BLaER1 treated with 17β-estradiol and CSF1 and Interleukin-3, amounts not matched to agents 10 nM and 100 nM (cell line): ENCODE measurements around the gene FPR1.
"Not testable (repeated sequence)": the region's sequence is repeated elsewhere in the genome, so short reads cannot be mapped to it uniquely, and the experiment has no call there.

Source experiments
- H3K27ac ChIP-seq, 11 experiments: shearing (Covaris generic); formaldehyde crosslinking; 2 replicates each; pipeline ENCODE4 v1.8.1; 2022
- H3K27me3 ChIP-seq, 11 experiments: shearing (Covaris generic); formaldehyde crosslinking; 2 replicates each; pipeline ENCODE4 v1.8.1; 2022
- H3K36me3 ChIP-seq, 11 experiments: shearing (Covaris generic); formaldehyde crosslinking; 2 replicates each; pipeline ENCODE4 v1.8.1; 2022
- H3K4me1 ChIP-seq, 10 experiments: shearing (Covaris generic); formaldehyde crosslinking; 2 replicates each; pipeline ENCODE4 v1.8.1; 2022
- H3K4me2 ChIP-seq, 11 experiments: shearing (Covaris generic); formaldehyde crosslinking; 2 replicates each; pipeline ENCODE4 v1.8.1; 2022
- H3K4me3 ChIP-seq, 10 experiments: shearing (Covaris generic); formaldehyde crosslinking; 2 replicates each; pipeline ENCODE4 v1.8.1; 2022
- H3K9ac ChIP-seq, 11 experiments: shearing (Covaris generic); formaldehyde crosslinking; 2 replicates each; pipeline ENCODE4 v1.8.1; 2022
- H3K9me3 ChIP-seq, 11 experiments: shearing (Covaris generic); formaldehyde crosslinking; replicated peaks in 1 of 11; 2 replicates each; pipeline ENCODE4 v1.8.1; 2022
- H4K20me1 ChIP-seq, 11 experiments: shearing (Covaris generic); formaldehyde crosslinking; 2 replicates each; pipeline ENCODE4 v1.8.1; 2022
- Cebpa-rat ChIP-seq, 11 experiments: shearing (Covaris generic); IDR thresholded peaks; 2 replicates each; pipeline ENCODE4 v1.8.1; 2022

The FPR1 gene

GRCh38 chr19:51739466-51740213 is 12.0 kb downstream of the FPR1 start:
- Histone ChIP-seq H3K4me2 (peak overlapping the region in 8 of 11 experiments; percentile 3 to 92 (median 56); a peak in 13 of 22 replicates), H3K4me1 (peaks cover 21 to 100% (median 68%) of the 10 kb centered on the region in 10 experiments), H3K9me3 (peaks cover 0 to 30% (median 0%) of the 10 kb centered on the region in 11 experiments; a peak in 7 of 22 replicates), H4K20me1 (peaks cover 0 to 9% (median 0%) of the 10 kb centered on the region in 11 experiments; a peak in 2 of 22 replicates), H3K9ac (no peak overlapping the region), H3K27ac (peak overlapping the region in 5 of 11 experiments; percentile 23 to 53 (median 27); a peak in 4 of 22 replicates), H3K27me3 (no peaks in the 10 kb centered on the region), H3K36me3 (peaks cover 0 to 12% (median 0%) of the 10 kb centered on the region in 11 experiments; a peak in 4 of 22 replicates), H3K4me3 (no peak overlapping the region)
- no peak for TF ChIP-seq Cebpa-rat (IDR thresholded peaks at IDR 0.05)

- H3K27ac ChIP-seq, result peak overlapping the region in 6 of 11 experiments; percentile 23 to 78 (median 34); a peak in 6 of 22 replicates
- H3K9me3 ChIP-seq, result peaks cover 0 to 40% (median 0%) of the 10 kb centered on the region in 11 experiments; a peak in 7 of 22 replicates
- H3K27me3 ChIP-seq, result not testable (repeated sequence)
These were observed 13.2 kb downstream of the FPR1 start for GRCh38 chr19:51738523-51738922.

DNA sequence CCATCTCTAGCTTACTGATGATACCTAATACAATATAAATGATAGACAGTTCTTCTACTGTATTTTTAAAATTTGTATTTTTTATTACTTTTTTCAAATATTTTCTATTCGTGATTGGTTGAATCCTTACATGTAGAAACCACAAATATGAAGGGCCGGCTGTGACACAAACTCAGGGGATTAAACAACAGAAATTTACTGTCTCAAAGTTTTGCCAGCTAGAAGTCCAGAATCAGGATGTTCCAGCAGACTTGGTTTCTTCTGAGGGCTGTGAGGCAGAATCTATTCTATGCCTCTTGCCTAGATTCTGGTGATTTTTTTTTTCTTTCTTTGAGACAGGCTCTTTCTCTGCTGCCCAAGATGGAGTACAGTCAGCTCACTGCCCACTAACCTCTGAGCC is 13.8 kb downstream of the FPR1 start:
- Histone ChIP-seq H3K4me2 (peak overlapping the region in 6 of 11 experiments; percentile 28 to 92 (median 72); a peak in 11 of 22 replicates), H3K4me1 (peaks cover 18 to 91% (median 66%) of the 10 kb centered on the region in 10 experiments), H3K36me3 (no peaks in the 10 kb centered on the region), H3K27ac (peak overlapping the region in 9 of 11 experiments; percentile 5 to 78 (median 33); a peak in 9 of 22 replicates), H3K9ac (peak overlapping the region in 1 of 11 experiments; percentile 19; a peak in 1 of 22 replicates), H3K4me3 (no peak overlapping the region), H3K27me3 (no peaks in the 10 kb centered on the region), H3K9me3 (peaks cover 0 to 46% (median 0%) of the 10 kb centered on the region in 11 experiments; a peak in 7 of 22 replicates), H4K20me1 (no peaks in the 10 kb centered on the region; a peak in 1 of 22 replicates)
- TF ChIP-seq Cebpa-rat (IDR thresholded peaks at IDR 0.05), result no peak

More at GRCh38 chr19:51738523-51738922, 13.2 kb downstream of the FPR1 start:
- H3K36me3 ChIP-seq, H3K4me3 ChIP-seq, H3K9ac ChIP-seq, H4K20me1 ChIP-seq: not testable (repeated sequence)
- H3K4me1 ChIP-seq, result peaks cover 21 to 97% (median 72%) of the 10 kb centered on the region in 10 experiments
- peak overlapping the region in 6 of 11 experiments; percentile 28 to 92 (median 67); a peak in 11 of 22 replicates for H3K4me2 ChIP-seq

GRCh38 chr19:51737389-51737788 is 14.3 kb downstream of the FPR1 start:
- H3K4me2 ChIP-seq, result peak overlapping the region in 7 of 11 experiments; percentile 79 to 92 (median 86); a peak in 10 of 22 replicates
- peak overlapping the region in 10 of 11 experiments; percentile 51 to 88 (median 68); a peak in 16 of 22 replicates for H3K27ac ChIP-seq
- H4K20me1 ChIP-seq, result no peaks in the 10 kb centered on the region
- peaks cover 15 to 86% (median 62%) of the 10 kb centered on the region in 10 experiments for H3K4me1 ChIP-seq
- TF ChIP-seq Cebpa-rat (IDR thresholded peaks at IDR 0.05), result no peak
- no peaks in the 10 kb centered on the region for H3K27me3 ChIP-seq
- no peak overlapping the region; a peak in 1 of 22 replicates for H3K9ac ChIP-seq
- H3K9me3 ChIP-seq, result peaks cover 0 to 51% (median 1%) of the 10 kb centered on the region in 11 experiments; a peak in 9 of 22 replicates
- no peaks in the 10 kb centered on the region for H3K36me3 ChIP-seq
- H3K4me3 ChIP-seq, result no peak overlapping the region

DNA sequence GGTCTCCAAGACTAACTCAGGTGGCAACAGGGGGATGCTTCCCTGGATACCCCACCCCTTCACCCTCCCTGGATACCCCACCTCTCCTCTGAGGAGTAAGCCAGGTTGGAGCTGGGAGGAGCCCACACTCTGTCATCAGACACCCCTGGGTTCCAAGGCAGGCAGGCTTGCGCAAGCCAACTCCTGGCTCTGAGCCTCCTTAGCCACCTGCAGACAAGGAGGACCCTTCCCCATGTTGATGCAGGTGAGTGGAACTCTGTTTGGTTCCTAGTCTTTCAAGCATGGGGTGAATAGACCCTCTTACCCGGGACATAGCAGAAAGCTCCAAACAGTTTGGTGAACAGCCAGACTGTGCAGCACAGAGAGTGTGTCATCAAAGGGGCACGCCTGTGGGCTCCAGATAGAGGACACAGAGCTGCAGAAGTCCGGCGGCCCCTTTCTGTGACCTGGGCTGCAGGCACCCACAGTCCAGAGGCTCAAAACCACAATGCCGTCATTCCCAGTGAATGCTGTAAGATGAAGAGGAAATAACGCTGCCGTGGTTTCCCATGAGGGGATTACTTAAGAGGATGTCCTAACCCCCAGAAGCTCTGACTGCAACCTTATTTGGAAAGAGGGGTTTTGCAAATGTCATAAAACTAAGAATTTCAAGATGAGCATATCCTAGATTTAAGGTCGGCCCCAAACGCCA is 15.8 kb downstream of the FPR1 start:
- H3K4me3 ChIP-seq, result peak overlapping the region in 3 of 10 experiments; percentile 12 to 46 (median 23); a peak in 4 of 20 replicates
- H3K27ac ChIP-seq, result peak overlapping the region; percentile 58 to 88 (median 73)
- peak; percentile 64 to 95 (median 80); a peak in 21 of 22 replicates for TF ChIP-seq Cebpa-rat (IDR thresholded peaks at IDR 0.05)
- no peaks in the 10 kb centered on the region for H4K20me1 ChIP-seq
- H3K36me3 ChIP-seq, result no peaks in the 10 kb centered on the region
- H3K9me3 ChIP-seq, result peaks cover 9 to 66% (median 14%) of the 10 kb centered on the region in 11 experiments
- peaks cover 15 to 72% (median 59%) of the 10 kb centered on the region in 10 experiments for H3K4me1 ChIP-seq
- peak overlapping the region; percentile 56 to 92 (median 85) for H3K4me2 ChIP-seq
- peak overlapping the region; percentile 25 to 80 (median 52); a peak in 15 of 22 replicates for H3K9ac ChIP-seq
- no peaks in the 10 kb centered on the region for H3K27me3 ChIP-seq

DNA sequence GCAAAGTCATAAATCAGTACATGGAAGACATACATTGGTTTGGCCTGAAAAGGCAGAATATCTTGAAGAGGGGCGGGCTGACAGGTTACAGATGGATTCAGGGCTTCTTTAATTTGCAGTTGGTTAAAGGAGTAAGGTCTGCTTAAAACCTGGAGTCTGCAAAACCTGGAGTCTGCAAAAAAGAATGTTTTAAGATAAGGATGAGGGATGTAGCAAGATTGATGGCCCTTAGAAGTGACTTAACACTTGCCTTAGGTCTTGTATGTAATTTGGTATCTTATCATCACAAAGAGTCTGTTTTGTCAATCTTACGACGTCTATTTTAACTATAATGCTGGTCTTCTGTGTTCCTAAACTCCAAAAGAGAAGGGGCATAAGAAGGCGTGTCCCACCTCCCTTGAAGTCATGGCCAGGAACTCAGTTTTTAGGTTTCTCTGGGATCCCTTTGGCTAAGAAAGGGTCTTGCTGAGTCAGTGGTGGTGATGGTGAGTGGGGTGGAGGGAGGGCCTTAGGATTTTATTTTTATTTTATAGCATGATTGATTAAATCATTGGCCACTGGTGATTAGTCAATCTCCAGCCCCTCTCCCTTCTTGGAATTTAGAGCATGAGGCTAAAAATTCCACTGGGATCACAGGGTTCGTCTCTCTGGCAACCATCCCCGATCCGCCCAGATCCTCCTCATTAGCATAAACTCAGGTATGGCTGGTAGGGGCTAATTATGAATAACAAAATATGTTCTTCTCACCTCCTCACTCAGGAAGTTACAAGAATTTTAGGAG is 17.7 kb downstream of the FPR1 start:
- Histone ChIP-seq H4K20me1 (no peaks in the 10 kb centered on the region), H3K9ac (no peak overlapping the region), H3K4me2 (peak overlapping the region in 5 of 11 experiments; percentile 83 to 92 (median 86); a peak in 6 of 22 replicates), H3K27me3 (no peaks in the 10 kb centered on the region), H3K27ac (peak overlapping the region in 4 of 11 experiments; percentile 59 to 80 (median 76); a peak in 7 of 22 replicates), H3K9me3 (peaks cover 19 to 82% (median 25%) of the 10 kb centered on the region in 11 experiments), H3K4me3 (no peak overlapping the region), H3K4me1 (peaks cover 15 to 52% (median 46%) of the 10 kb centered on the region in 10 experiments), H3K36me3 (no peaks in the 10 kb centered on the region)
- no peak for TF ChIP-seq Cebpa-rat (IDR thresholded peaks at IDR 0.05)

DNA sequence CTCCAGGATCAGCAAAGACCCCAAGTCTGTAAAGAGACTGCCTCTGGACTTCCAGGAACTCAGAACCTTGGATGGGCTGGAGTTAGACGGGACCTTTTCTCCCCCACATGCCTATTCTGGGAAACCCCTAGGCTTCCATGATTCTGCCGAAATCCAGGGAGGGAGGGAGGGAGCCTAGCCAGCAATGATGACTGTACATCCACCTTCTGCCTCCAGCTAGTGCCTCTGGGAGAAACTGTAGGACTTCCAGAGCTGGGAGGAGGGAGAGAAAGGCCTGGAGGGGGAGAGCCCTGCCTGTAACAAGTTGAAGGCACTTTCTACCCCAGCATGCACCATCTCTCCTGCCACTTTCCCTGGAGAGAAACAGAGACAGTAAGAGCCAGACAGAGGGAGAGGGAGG is 21.9 kb downstream of the FPR1 start:
- Histone ChIP-seq H3K4me3 (no peak overlapping the region), H3K27ac (no peak overlapping the region), H4K20me1 (no peaks in the 10 kb centered on the region), H3K4me1 (peaks cover 37 to 53% (median 44%) of the 10 kb centered on the region in 10 experiments), H3K4me2 (no peak overlapping the region), H3K27me3 (peaks cover 0 to 7% (median 0%) of the 10 kb centered on the region in 11 experiments; a peak in 2 of 22 replicates), H3K36me3 (no peaks in the 10 kb centered on the region), H3K9me3 (peaks cover 19 to 53% (median 25%) of the 10 kb centered on the region in 11 experiments), H3K9ac (no peak overlapping the region)
- TF ChIP-seq Cebpa-rat (IDR thresholded peaks at IDR 0.05), result no peak

- H3K36me3 ChIP-seq, result no peaks in the 10 kb centered on the region
- H3K9me3 ChIP-seq, result peaks cover 19 to 34% (median 24%) of the 10 kb centered on the region in 11 experiments
- peaks cover 40 to 64% (median 59%) of the 10 kb centered on the region in 10 experiments for H3K4me1 ChIP-seq
- no peaks in the 10 kb centered on the region for H4K20me1 ChIP-seq
- TF ChIP-seq Cebpa-rat (IDR thresholded peaks at IDR 0.05), result no peak
- H3K27me3 ChIP-seq, result peaks cover 0 to 10% (median 0%) of the 10 kb centered on the region in 11 experiments; a peak in 2 of 22 replicates
- H3K27ac ChIP-seq, result peak overlapping the region in 6 of 11 experiments; percentile 29 to 68 (median 54); a peak in 10 of 22 replicates
- H3K9ac ChIP-seq, result peak overlapping the region in 4 of 11 experiments; percentile 6 to 67 (median 24); a peak in 3 of 22 replicates
- no peak overlapping the region for H3K4me3 ChIP-seq
- peak overlapping the region; percentile 55 to 83 (median 76) for H3K4me2 ChIP-seq
These were observed 24.3 kb downstream of the FPR1 start for GRCh38 chr19:51727349-51727880.
